Neuronal stem cell (in vitro differentiated cells): Measurements from ENCODE around the gene VSTM1.
"Not testable (repeated sequence)": the region's sequence is repeated elsewhere in the genome, so short reads cannot be mapped to it uniquely, and the experiment has no call there.

Source experiments
- DNase-seq: peaks from one replicate; pipeline ENCODE4 v3.0.0-alpha.2; 2013; ENCODE audit warnings: low spot score
- H2AFZ ChIP-seq: one replicate; pipeline ENCODE4 v1.6.1; 2013; ENCODE audit warnings: mild to moderate bottlenecking, low read length, inconsistent platforms
- H2AK5ac ChIP-seq: 2 replicates; pipeline ENCODE4 v1.6.1; 2013; ENCODE audit warnings: low read depth, mild to moderate bottlenecking, inconsistent platforms, low read length, moderate library complexity, mixed read lengths
- H2BK120ac ChIP-seq: 2 replicates; pipeline ENCODE4 v1.6.1; 2013; ENCODE audit warnings: low read depth, mild to moderate bottlenecking, inconsistent platforms, low read length, moderate library complexity, mixed read lengths
- H2BK12ac ChIP-seq: one replicate; pipeline ENCODE4 v1.6.1; 2013; ENCODE audit warnings: low read length, inconsistent platforms
- H2BK15ac ChIP-seq: 2 replicates; pipeline ENCODE4 v1.6.1; 2013; ENCODE audit warnings: mild to moderate bottlenecking, low read length, inconsistent platforms, mixed read lengths
- H2BK5ac ChIP-seq: one replicate; pipeline ENCODE4 v1.6.1; 2013; ENCODE audit warnings: inconsistent platforms, mild to moderate bottlenecking, low read length, moderate library complexity
- H3K14ac ChIP-seq: one replicate; pipeline ENCODE4 v1.6.1; 2013; ENCODE audit warnings: low read length, inconsistent platforms
- H3K18ac ChIP-seq: 2 replicates; pipeline ENCODE4 v1.6.1; 2013; ENCODE audit warnings: low read length, inconsistent platforms
- H3K23ac ChIP-seq: 2 replicates; pipeline ENCODE4 v1.6.1; 2013; ENCODE audit warnings: low read depth, mild to moderate bottlenecking, mixed read lengths, low read length, inconsistent platforms; ENCODE audit not compliant: poor library complexity
- H3K27ac ChIP-seq: replicated peaks from 3 replicates; pipeline ENCODE4 v1.5.1; 2013; ENCODE audit warnings: low read length, inconsistent platforms
- H3K27me3 ChIP-seq, 3 experiments: 2 replicates each; pipeline ENCODE4 v1.6.1; 2013; ENCODE audit warnings: low read length in 3 of 3, mild to moderate bottlenecking in 2 of 3, inconsistent platforms in 1 of 3, low read depth in 1 of 3, mixed read lengths in 1 of 3, moderate library complexity in 1 of 3; ENCODE audit not compliant: control insufficient read depth in 3 of 3, insufficient read depth in 3 of 3
- H3K36me3 ChIP-seq, 2 donors: replicated peaks in 1 of 2; 2 replicates each; pipeline ENCODE4 v1.6.1; 2013; ENCODE audit warnings: low read length in 2 of 2; ENCODE audit not compliant: control insufficient read depth in 2 of 2, insufficient read depth in 2 of 2
- H3K4ac ChIP-seq: 2 replicates; pipeline ENCODE4 v1.6.1; 2013; ENCODE audit warnings: inconsistent platforms, mild to moderate bottlenecking, low read length, moderate library complexity
- H3K4me1 ChIP-seq, 2 donors: 1 replicate in 1 of 2; 2 replicates in 1 of 2; pipeline ENCODE4 v1.6.1; 2013; ENCODE audit warnings: low read length in 2 of 2, low read depth in 1 of 2; ENCODE audit not compliant: control insufficient read depth in 2 of 2, insufficient read depth in 1 of 2
- H3K4me2 ChIP-seq: one replicate; pipeline ENCODE4 v1.6.1; 2013; ENCODE audit warnings: mild to moderate bottlenecking, low read length, inconsistent platforms; ENCODE audit not compliant: insufficient read depth, poor library complexity, severe bottlenecking
- H3K4me3 ChIP-seq, 2 donors: 2 replicates each; pipeline ENCODE4 v1.5.1; 2013; ENCODE audit warnings: low read length in 2 of 2, mild to moderate bottlenecking in 2 of 2, inconsistent platforms in 1 of 2, moderate library complexity in 1 of 2
- H3K79me1 ChIP-seq: one replicate; pipeline ENCODE4 v1.6.1; 2013; ENCODE audit warnings: low read depth, mild to moderate bottlenecking, inconsistent platforms, low read length, moderate library complexity
- H3K9ac ChIP-seq: one replicate; pipeline ENCODE4 v1.6.1; 2013; ENCODE audit warnings: mild to moderate bottlenecking, low read depth, low read length, inconsistent platforms; ENCODE audit not compliant: poor library complexity
- H3K9me3 ChIP-seq, 2 donors: replicated peaks in 1 of 2; 2 replicates each; pipeline versions ENCODE3 to v1.6.1; 2013; ENCODE audit warnings: low read length in 2 of 2, mild to moderate bottlenecking in 2 of 2, inconsistent platforms in 1 of 2, low read depth in 1 of 2, mixed read lengths in 1 of 2, moderate library complexity in 1 of 2; ENCODE audit not compliant: control insufficient read depth in 2 of 2, insufficient read depth in 1 of 2
- H4K8ac ChIP-seq: one replicate; pipeline ENCODE4 v1.6.1; 2013; ENCODE audit warnings: low read depth, mild to moderate bottlenecking, inconsistent platforms, low read length, moderate library complexity
- H4K91ac ChIP-seq: one replicate; pipeline ENCODE4 v1.6.1; 2013; ENCODE audit warnings: low read length, low read depth, mild to moderate bottlenecking, inconsistent platforms; ENCODE audit not compliant: poor library complexity
- WGBS, 2 donors: extraction: QIAGEN DNeasy Blood & Tissue Kit; methylation state at CpG; one replicate each; pipeline ENCODE4 v1.1.7; 2013; ENCODE audit warnings: missing lambda C conversion rate in 2 of 2, mixed read lengths in 1 of 2; ENCODE audit not compliant: insufficient read length in 2 of 2, insufficient replicate concordance in 1 of 2; ENCODE audit errors: extremely low coverage in 2 of 2; 5-methylcytosine and 5-hydroxymethylcytosine counted together

VSTM1 gene

GRCh38 chr19:54095859-54096616 lies 32.3 kb upstream of the VSTM1 start:
- peak overlapping the region; percentile 84 for H3K9ac ChIP-seq
- peak overlapping the region; percentile 98 for H2BK15ac ChIP-seq
- peak overlapping the region; percentile 99 for H3K18ac ChIP-seq
- peak overlapping the region; percentile 96 for H3K23ac ChIP-seq
- WGBS, 2 donors, result no CpG with 5 or more reads among the region's 46 CpGs
- H2AFZ ChIP-seq, result peak overlapping the region; percentile 97
- not testable (repeated sequence) for H3K4me1 ChIP-seq, H3K36me3 ChIP-seq, H3K79me1 ChIP-seq, H3K9me3 ChIP-seq, H2BK5ac ChIP-seq, DNase-seq, H3K27ac ChIP-seq
- peak overlapping the region; percentile 92 for H4K8ac ChIP-seq
- H3K14ac ChIP-seq, result peak overlapping the region; percentile 82
- peak overlapping the region; percentile 37 for H3K4ac ChIP-seq
- H2BK120ac ChIP-seq, result peak overlapping the region; percentile 93
- peaks cover 0 to 23% (median 21%) of the 10 kb centered on the region in 3 experiments for H3K27me3 ChIP-seq
- peak overlapping the region; percentile 73 for H3K4me2 ChIP-seq
- H2BK12ac ChIP-seq, result peak overlapping the region; percentile 30
- H2AK5ac ChIP-seq, result peak overlapping the region; percentile 20
- peak overlapping the region; percentile 32 to 78 for H3K4me3 ChIP-seq
- peak overlapping the region; percentile 99 for H4K91ac ChIP-seq

GRCh38 chr19:54095136-54095858 lies 31.6 kb upstream of the VSTM1 start:
- DNase-seq, result no peak
- WGBS, 2 donors, result no CpG with 5 or more reads among the region's 22 CpGs

GRCh38 chr19:54094426-54095000 lies 30.8 kb upstream of the VSTM1 start:
- Histone ChIP-seq H3K9me3 (peaks cover 2 to 4% of the 10 kb centered on the region in 2 donors), H3K18ac (no peak overlapping the region), H3K14ac (no peak overlapping the region), H3K4ac (no peak overlapping the region), H3K4me3 (no peak overlapping the region), H3K9ac (no peak overlapping the region), H3K27ac (no peak overlapping the region), H2BK120ac (no peak overlapping the region), H3K4me1 (peaks cover 5% of the 10 kb centered on the region in 2 donors), H2AK5ac (peak overlapping the region; percentile 20), H3K23ac (no peak overlapping the region), H2BK15ac (no peak overlapping the region), H3K4me2 (no peak overlapping the region), H3K36me3 (no peaks in the 10 kb centered on the region), H4K91ac (no peak overlapping the region), H2BK5ac (peak overlapping the region; percentile 10), H4K8ac (no peak overlapping the region), H3K27me3 (peaks cover 0 to 23% (median 21%) of the 10 kb centered on the region in 3 experiments), H3K79me1 (no peaks in the 10 kb centered on the region), H2BK12ac (no peak overlapping the region), H2AFZ (no peak overlapping the region)
- no peak for DNase-seq
- WGBS, 2 donors, result no CpG with 5 or more reads among the region's 17 CpGs

More at GRCh38 chr19:54095136-54095858, 31.6 kb upstream of the VSTM1 start:
- H3K18ac ChIP-seq, result peak overlapping the region; percentile 99
- H3K9me3 ChIP-seq, result peaks cover 2 to 4% of the 10 kb centered on the region in 2 donors
- H3K23ac ChIP-seq, result peak overlapping the region; percentile 96
- H3K79me1 ChIP-seq, result no peaks in the 10 kb centered on the region
- H2BK15ac ChIP-seq, result peak overlapping the region; percentile 98
- H2BK12ac ChIP-seq, result peak overlapping the region; percentile 30
- H2AFZ ChIP-seq, result peak overlapping the region; percentile 97
- H3K27me3 ChIP-seq, result peaks cover 0 to 23% (median 21%) of the 10 kb centered on the region in 3 experiments
- peak overlapping the region; percentile 93 for H2BK120ac ChIP-seq
- peak overlapping the region; percentile 32 to 78 for H3K4me3 ChIP-seq
- peak overlapping the region; percentile 83 for H4K8ac ChIP-seq
- H3K36me3 ChIP-seq, result no peaks in the 10 kb centered on the region
- H3K14ac ChIP-seq, result peak overlapping the region; percentile 82
- no peak overlapping the region for H3K27ac ChIP-seq
- H2BK5ac ChIP-seq, result peak overlapping the region; percentile 10
- H3K4me1 ChIP-seq, result peaks cover 4 to 5% of the 10 kb centered on the region in 2 donors
- peak overlapping the region; percentile 84 for H3K9ac ChIP-seq
- peak overlapping the region; percentile 20 for H2AK5ac ChIP-seq
- H3K4me2 ChIP-seq, result peak overlapping the region; percentile 73
- no peak overlapping the region for H4K91ac ChIP-seq
- peak overlapping the region; percentile 37 for H3K4ac ChIP-seq

GRCh38 chr19:54084410-54084809 lies 20.7 kb upstream of the VSTM1 start:
- Histone ChIP-seq H3K14ac (no peak overlapping the region), H3K4ac (no peak overlapping the region), H3K9me3 (peaks cover 7% of the 10 kb centered on the region in 2 donors), H4K91ac (no peak overlapping the region), H2BK5ac (no peak overlapping the region), H3K79me1 (no peaks in the 10 kb centered on the region), H2AFZ (no peak overlapping the region), H2BK120ac (no peak overlapping the region), H2AK5ac (no peak overlapping the region), H3K4me2 (no peak overlapping the region), H4K8ac (no peak overlapping the region), H3K4me1 (no peaks in the 10 kb centered on the region), H3K23ac (no peak overlapping the region), H3K27me3 (no peaks in the 10 kb centered on the region), H3K9ac (no peak overlapping the region), H3K18ac (no peak overlapping the region), H3K4me3 (no peak overlapping the region), H2BK15ac (no peak overlapping the region), H3K36me3 (no peaks in the 10 kb centered on the region), H3K27ac (no peak overlapping the region), H2BK12ac (no peak overlapping the region)
- whole genome bisulfite sequencing, 2 donors, result no CpG with 5 or more reads among the region's 3 CpGs
- DNase-seq, result no peak
